H9 (cell line): ENCODE measurements around the gene C2orf15. TPM values are rescaled to one million over a fixed set of nuclear protein-coding genes. Genes with fewer than 3 reads are reported as not detected.

Experiments used
- DNase-seq: peaks from one replicate; pipeline ENCODE4 v3.0.0-alpha.2; 2017
- H2AFZ ChIP-seq: one replicate; pipeline ENCODE4 v1.6.1; 2013; ENCODE audit warnings: mild to moderate bottlenecking, low read length, control low read depth, moderate library complexity
- H2AK5ac ChIP-seq: 2 replicates; pipeline ENCODE4 v1.6.1; 2013; ENCODE audit warnings: low read length, control low read depth, mixed read lengths; ENCODE audit not compliant: insufficient read length
- H2BK120ac ChIP-seq: one replicate; pipeline ENCODE4 v1.6.1; 2013; ENCODE audit warnings: low read depth, mild to moderate bottlenecking, low read length, control low read depth, inconsistent platforms; ENCODE audit not compliant: poor library complexity, severe bottlenecking
- H2BK12ac ChIP-seq: 2 replicates; pipeline ENCODE4 v1.6.1; 2013; ENCODE audit warnings: low read length, control low read depth, mixed read lengths, low read depth; ENCODE audit not compliant: insufficient read length
- H2BK15ac ChIP-seq: 2 replicates; pipeline ENCODE4 v1.6.1; 2013; ENCODE audit warnings: low read depth, low read length, control low read depth
- H2BK20ac ChIP-seq: one replicate; pipeline ENCODE4 v1.6.1; 2013; ENCODE audit warnings: low read depth, mild to moderate bottlenecking, low read length, control low read depth, inconsistent platforms; ENCODE audit not compliant: poor library complexity, severe bottlenecking
- H2BK5ac ChIP-seq: 2 replicates; pipeline ENCODE4 v1.6.1; 2013; ENCODE audit warnings: low read length, control low read depth, mixed read lengths; ENCODE audit not compliant: insufficient read length
- H3K14ac ChIP-seq: 2 replicates; pipeline ENCODE4 v1.6.1; 2013; ENCODE audit warnings: low read length, control low read depth; ENCODE audit not compliant: insufficient read depth
- H3K18ac ChIP-seq: 2 replicates; pipeline ENCODE4 v1.6.1; 2013; ENCODE audit warnings: low read depth, mild to moderate bottlenecking, mixed read lengths, low read length, control low read depth; ENCODE audit not compliant: insufficient read length
- H3K23ac ChIP-seq: 2 replicates; pipeline ENCODE4 v1.6.1; 2013; ENCODE audit warnings: low read length, control low read depth, mixed read lengths, low read depth; ENCODE audit not compliant: insufficient read length
- H3K23me2 ChIP-seq: 2 replicates; pipeline ENCODE4 v1.6.1; 2013; ENCODE audit warnings: low read depth, mild to moderate bottlenecking, mixed read lengths, low read length, control low read depth; ENCODE audit not compliant: insufficient read length, poor library complexity, severe bottlenecking
- H3K27ac ChIP-seq: 2 replicates; pipeline ENCODE4 v1.5.1; 2013; ENCODE audit warnings: low read length, control low read depth, mixed read lengths, low read depth; ENCODE audit not compliant: insufficient read length
- H3K27me3 ChIP-seq: 2 replicates; pipeline ENCODE4 v1.6.1; 2013; ENCODE audit warnings: low read length, control low read depth, inconsistent platforms; ENCODE audit not compliant: insufficient read depth
- H3K4ac ChIP-seq: 2 replicates; pipeline ENCODE4 v1.6.1; 2013; ENCODE audit warnings: low read depth, mild to moderate bottlenecking, control low read depth, inconsistent platforms, low read length, moderate library complexity
- H3K4me1 ChIP-seq: 2 replicates; pipeline ENCODE4 v1.6.1; 2013; ENCODE audit warnings: low read length, control low read depth, inconsistent platforms; ENCODE audit not compliant: insufficient read depth
- H3K4me2 ChIP-seq: 2 replicates; pipeline ENCODE4 v1.6.1; 2013; ENCODE audit warnings: low read length, control low read depth, mixed read lengths; ENCODE audit not compliant: insufficient read length, insufficient read depth
- H3K56ac ChIP-seq: 2 replicates; pipeline ENCODE4 v1.6.1; 2013; ENCODE audit warnings: low read depth, mild to moderate bottlenecking, mixed read lengths, low read length, control low read depth; ENCODE audit not compliant: insufficient read length
- H3K79me1 ChIP-seq: 2 replicates; pipeline ENCODE4 v1.6.1; 2013; ENCODE audit warnings: low read depth, mild to moderate bottlenecking, moderate library complexity, low read length, control low read depth, inconsistent platforms; ENCODE audit not compliant: insufficient read depth, poor library complexity, severe bottlenecking
- H3K79me2 ChIP-seq: 2 replicates; pipeline ENCODE4 v1.6.1; 2013; ENCODE audit warnings: low read length, control low read depth, inconsistent platforms; ENCODE audit not compliant: insufficient read depth
- H3K9ac ChIP-seq: 2 replicates; pipeline ENCODE4 v1.6.1; 2013; ENCODE audit warnings: low read length, control low read depth, mixed read lengths; ENCODE audit not compliant: insufficient read length; ENCODE audit errors: extremely low read depth
- H3K9me3 ChIP-seq: one replicate; pipeline ENCODE4 v1.6.1; 2013; ENCODE audit warnings: low read depth, low read length, inconsistent platforms; ENCODE audit not compliant: control insufficient read depth
- H3T11ph ChIP-seq: one replicate; pipeline ENCODE4 v1.6.1; 2013; ENCODE audit warnings: mild to moderate bottlenecking, low read length, control low read depth, inconsistent platforms
- H4K20me1 ChIP-seq: one replicate; pipeline ENCODE4 v1.6.1; 2013; ENCODE audit not compliant: control insufficient read depth, insufficient read length, insufficient read depth
- H4K5ac ChIP-seq: 2 replicates; pipeline ENCODE4 v1.6.1; 2013; ENCODE audit warnings: low read depth, mild to moderate bottlenecking, mixed read lengths, low read length, control low read depth; ENCODE audit not compliant: insufficient read length
- H4K8ac ChIP-seq: replicated peaks from 2 replicates; pipeline ENCODE4 v1.6.1; 2013; ENCODE audit warnings: low read length, control low read depth, mixed read lengths, low read depth; ENCODE audit not compliant: insufficient read length
- H4K91ac ChIP-seq: 2 replicates; pipeline ENCODE4 v1.6.1; 2013; ENCODE audit warnings: low read depth, mild to moderate bottlenecking, moderate library complexity, mixed read lengths, low read length, control low read depth; ENCODE audit not compliant: insufficient read length
- H3K27ac Mint-ChIP-seq, 3 experiments: 2 replicates in 2 of 3; 3 replicates in 1 of 3; pipeline ENCODE4 v1.8.0; 2020 to 2021; ENCODE audit warnings: mixed read lengths in 3 of 3, mild to moderate bottlenecking in 1 of 3, moderate library complexity in 1 of 3
- H3K27me3 Mint-ChIP-seq: 2 replicates; pipeline ENCODE4 v1.8.0; 2021; ENCODE audit warnings: low read depth, mild to moderate bottlenecking, moderate library complexity, mixed read lengths
- H3K36me3 Mint-ChIP-seq, 3 experiments: 2 replicates in 2 of 3; 3 replicates in 1 of 3; pipeline ENCODE4 v1.8.0; 2020 to 2021; ENCODE audit warnings: low read depth in 3 of 3, mixed read lengths in 3 of 3; ENCODE audit not compliant: insufficient read depth in 1 of 3
- H3K4me1 Mint-ChIP-seq, 2 experiments: 2 replicates each; pipeline ENCODE4 v1.8.0; 2020; ENCODE audit warnings: mixed read lengths in 2 of 2
- H3K4me3 Mint-ChIP-seq, 2 experiments: 2 replicates in 1 of 2; 3 replicates in 1 of 2; pipeline ENCODE4 v1.8.0; 2020 to 2021; ENCODE audit warnings: mild to moderate bottlenecking in 2 of 2, mixed read lengths in 2 of 2, moderate library complexity in 1 of 2
- H3K9me3 Mint-ChIP-seq, 2 experiments: 2 replicates in 1 of 2; 3 replicates in 1 of 2; pipeline ENCODE4 v1.8.0; 2020; ENCODE audit warnings: mild to moderate bottlenecking in 2 of 2, mixed read lengths in 2 of 2, moderate library complexity in 1 of 2
- WGBS: extraction: QIAGEN DNeasy Blood & Tissue Kit; methylation state at CpG from one replicate; pipeline ENCODE4 v1.1.7; 2013; ENCODE audit warnings: missing lambda C conversion rate, low lambda C conversion rate, mixed read lengths; ENCODE audit not compliant: insufficient read length; ENCODE audit errors: extremely low coverage; 5-methylcytosine and 5-hydroxymethylcytosine counted together
- total RNA-seq: library from RNA; stranded (reverse); gene quantifications from 2 replicates; pipeline ENCODE4 v1.2.1, GENCODE V29; 2021
- TF ChIP-seq, protein P1 (sequence below): fragments of 200-600 bp; sonication (generic); conservative IDR thresholded peaks from 3 replicates; pipeline ENCODE4 v1.8.0; 2021; ENCODE audit warnings: antibody characterized with exemption, mild to moderate bottlenecking

Gene C2orf15
- total RNA-seq, 1 experiment from 2014 or later, result 6.2 TPM

DNA sequence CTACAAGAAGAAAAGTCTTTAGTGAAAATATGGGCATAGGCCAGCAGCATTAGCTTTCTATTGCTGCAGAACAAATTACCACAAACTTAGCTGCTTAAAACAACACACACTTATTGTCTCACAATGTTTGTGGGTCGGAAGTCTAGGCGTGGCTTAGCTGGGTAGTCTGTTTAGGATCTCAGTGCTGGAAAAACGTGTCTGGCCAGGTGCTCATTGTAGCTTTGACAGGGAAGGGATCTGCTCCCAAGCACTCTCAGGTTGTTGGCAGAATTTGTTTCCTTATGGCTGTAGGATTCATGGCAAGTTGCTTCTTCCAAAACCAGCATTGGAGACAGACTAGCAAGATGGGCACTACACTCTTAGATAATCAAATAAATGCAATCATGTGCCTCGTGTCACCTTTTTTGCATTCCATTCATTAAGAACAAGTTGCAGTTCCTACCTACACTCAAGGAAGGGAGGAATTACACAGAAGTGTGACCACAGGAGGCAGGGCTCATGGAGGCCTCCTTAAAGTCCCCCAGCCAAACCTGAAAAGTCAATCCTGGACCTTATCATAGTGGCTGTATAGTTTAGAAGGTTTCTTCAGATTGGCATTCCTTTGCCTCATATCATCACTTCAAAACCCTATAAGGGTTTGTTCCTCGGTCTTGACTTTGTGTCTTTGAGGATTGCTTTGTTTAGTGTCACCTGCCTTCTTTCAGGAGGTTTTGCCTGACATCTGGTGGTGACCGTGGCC is 56.8 kb downstream of the C2orf15 start:
- H3K23ac ChIP-seq, result no peak overlapping the region
- no peaks in the 10 kb centered on the region for H3K4me1 ChIP-seq
- H3K14ac ChIP-seq, result no peak overlapping the region
- H3K9ac ChIP-seq, result no peak overlapping the region
- H3K23me2 ChIP-seq, result no peaks in the 10 kb centered on the region
- H4K91ac ChIP-seq, result no peak overlapping the region
- TF ChIP-seq, protein P1, sequence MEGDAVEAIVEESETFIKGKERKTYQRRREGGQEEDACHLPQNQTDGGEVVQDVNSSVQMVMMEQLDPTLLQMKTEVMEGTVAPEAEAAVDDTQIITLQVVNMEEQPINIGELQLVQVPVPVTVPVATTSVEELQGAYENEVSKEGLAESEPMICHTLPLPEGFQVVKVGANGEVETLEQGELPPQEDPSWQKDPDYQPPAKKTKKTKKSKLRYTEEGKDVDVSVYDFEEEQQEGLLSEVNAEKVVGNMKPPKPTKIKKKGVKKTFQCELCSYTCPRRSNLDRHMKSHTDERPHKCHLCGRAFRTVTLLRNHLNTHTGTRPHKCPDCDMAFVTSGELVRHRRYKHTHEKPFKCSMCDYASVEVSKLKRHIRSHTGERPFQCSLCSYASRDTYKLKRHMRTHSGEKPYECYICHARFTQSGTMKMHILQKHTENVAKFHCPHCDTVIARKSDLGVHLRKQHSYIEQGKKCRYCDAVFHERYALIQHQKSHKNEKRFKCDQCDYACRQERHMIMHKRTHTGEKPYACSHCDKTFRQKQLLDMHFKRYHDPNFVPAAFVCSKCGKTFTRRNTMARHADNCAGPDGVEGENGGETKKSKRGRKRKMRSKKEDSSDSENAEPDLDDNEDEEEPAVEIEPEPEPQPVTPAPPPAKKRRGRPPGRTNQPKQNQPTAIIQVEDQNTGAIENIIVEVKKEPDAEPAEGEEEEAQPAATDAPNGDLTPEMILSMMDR, result 0 out of 3 replicates have a peak, but pooled peaks have one; percentile 10
- Mint-ChIP-seq H3K9me3 (peaks cover 6 to 13% of the 10 kb centered on the region in 2 experiments), H3K36me3 (peaks cover 25 to 48% (median 36%) of the 10 kb centered on the region in 3 experiments), H3K27me3 (no peaks in the 10 kb centered on the region), H3K4me3 (no peak overlapping the region), H3K4me1 (no peaks in the 10 kb centered on the region), H3K27ac (peak overlapping the region in 2 of 3 experiments; percentile 74 to 85; a peak in 3 of 7 replicates)
- no peak overlapping the region for H3K4me2 ChIP-seq
- no peaks in the 10 kb centered on the region for H3K9me3 ChIP-seq
- no peak overlapping the region for H2BK12ac ChIP-seq
- H3T11ph ChIP-seq, result no peak overlapping the region
- no peak overlapping the region for H2AK5ac ChIP-seq
- no peak overlapping the region for H4K8ac ChIP-seq
- no peak overlapping the region for H3K4ac ChIP-seq
- no peak overlapping the region for H2BK120ac ChIP-seq
- no peaks in the 10 kb centered on the region for H3K79me2 ChIP-seq
- H2BK5ac ChIP-seq, result no peak overlapping the region
- H3K56ac ChIP-seq, result no peak overlapping the region
- H3K27ac ChIP-seq, result no peak overlapping the region
- WGBS, result no CpG with 5 or more reads among the region's 6 CpGs
- H3K18ac ChIP-seq, result no peak overlapping the region
- H4K20me1 ChIP-seq, result no peaks in the 10 kb centered on the region
- H4K5ac ChIP-seq, result no peak overlapping the region
- no peaks in the 10 kb centered on the region for H3K79me1 ChIP-seq
- no peak for DNase-seq
- no peaks in the 10 kb centered on the region for H3K27me3 ChIP-seq
- H2AFZ ChIP-seq, result no peak overlapping the region
- no peak overlapping the region for H2BK20ac ChIP-seq
- H2BK15ac ChIP-seq, result no peak overlapping the region
